PC-3 (cell line): ENCODE results near the gene DACT2.

ENCODE experiments used
- CTCF ChIP-seq: fragments of 300-600 bp; sonication (generic); conservative IDR thresholded peaks from 2 replicates; pipeline ENCODE4 v1.5.1; 2017; ENCODE audit warnings: antibody characterized with exemption, low read depth, mild to moderate bottlenecking, low read length
- EZH2phosphoT487 ChIP-seq: fragments of 300-600 bp; sonication (generic); IDR thresholded peaks from 2 replicates; pipeline ENCODE4 v1.6.1; 2018; ENCODE audit warnings: mild to moderate bottlenecking, antibody characterized with exemption, low read length, borderline replicate concordance

- TF ChIP-seq CTCF (no peak), EZH2phosphoT487 (no peak)
Measured at GRCh38 chr6:168361766-168362165, 42.2 kb upstream of the DACT2 start.
